ENCODE data around the gene FXYD2.
A peak's percentile ranks its signal among the peaks of the same experiment; 100 is the strongest.

Gene FXYD2

DNA sequence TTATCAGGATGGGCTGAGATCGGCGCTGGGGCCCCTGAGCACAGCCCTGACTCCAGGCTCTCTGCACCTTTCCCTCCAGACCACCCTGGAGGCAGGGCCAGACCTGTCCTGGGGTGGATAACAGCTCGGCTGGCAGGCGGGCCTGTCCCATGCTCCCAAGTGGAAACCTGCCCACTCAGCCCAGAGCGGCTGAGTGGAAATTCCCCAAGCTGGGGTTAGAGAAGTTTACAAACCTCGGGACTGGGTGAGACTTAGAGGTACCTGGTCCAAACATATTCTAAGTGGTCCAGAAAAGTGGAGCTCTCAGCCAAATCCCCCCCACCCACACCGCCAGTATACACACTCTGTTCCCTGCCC, 4.8 kb upstream of the FXYD2 start:
- no peak overlapping the region for H3K27ac ChIP-seq (ENCODE audit: low read depth, low read length)
- no peak overlapping the region for H3K4me3 ChIP-seq (ENCODE audit: low read length)
- no peak overlapping the region for H3K9ac ChIP-seq (ENCODE audit: low read length)
- no peaks in the 10 kb centered on the region for H3K27me3 ChIP-seq (ENCODE audit: control insufficient read depth, insufficient read depth, low read length)
- H3K4me1 ChIP-seq (ENCODE audit: control insufficient read depth, insufficient read depth, low read length) = peaks cover 7% of the 10 kb centered on the region
- H3K36me3 ChIP-seq (ENCODE audit: control insufficient read depth, insufficient read depth, low read length) = no peaks in the 10 kb centered on the region

DNA sequence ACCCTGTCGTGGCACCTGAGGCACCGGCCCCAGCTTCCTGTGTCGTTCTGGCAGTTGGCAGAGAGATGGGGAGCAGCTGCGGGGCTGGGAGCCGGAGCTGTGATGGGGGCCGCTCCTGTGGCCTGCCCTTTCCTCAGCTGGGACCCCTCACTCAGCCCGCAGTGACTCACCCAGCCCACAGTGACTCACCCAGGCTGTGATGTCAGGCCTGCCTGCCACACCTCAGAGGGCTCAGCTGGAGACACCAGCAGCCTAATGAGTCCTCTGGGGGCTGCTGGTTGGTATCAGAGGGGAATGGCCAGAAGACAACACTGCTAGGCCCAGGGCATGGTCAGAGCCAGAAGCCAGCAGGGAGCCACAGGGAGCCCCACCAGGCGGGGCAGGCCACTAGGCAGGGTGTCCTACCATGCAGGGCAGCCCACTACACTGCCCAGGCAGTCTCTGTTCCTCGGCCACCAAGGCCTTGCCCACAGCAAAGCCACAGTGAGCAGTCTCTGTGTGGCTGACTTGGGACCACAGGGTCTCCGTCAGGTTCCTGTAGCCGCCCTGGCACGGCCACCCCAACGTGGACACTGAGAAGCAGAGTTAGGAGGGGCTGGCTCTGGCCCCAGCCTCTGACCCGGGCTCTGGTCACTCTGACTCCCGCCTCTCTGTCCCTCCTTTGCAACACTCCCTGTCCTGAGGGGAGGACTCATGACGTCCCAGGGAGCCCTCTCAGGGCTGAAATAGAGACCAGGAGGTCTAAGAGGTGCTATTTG, 4.2 kb upstream of the FXYD2 start:
- no peak overlapping the region for H3K4me3 ChIP-seq (ENCODE audit: low read length)
- no peak overlapping the region for H3K9ac ChIP-seq (ENCODE audit: low read length)
- H3K36me3 ChIP-seq (ENCODE audit: control insufficient read depth, insufficient read depth, low read length) = no peaks in the 10 kb centered on the region
- peaks cover 8% of the 10 kb centered on the region for H3K4me1 ChIP-seq (ENCODE audit: control insufficient read depth, insufficient read depth, low read length)
- no peaks in the 10 kb centered on the region for H3K27me3 ChIP-seq (ENCODE audit: control insufficient read depth, insufficient read depth, low read length)
- no peak overlapping the region for H3K27ac ChIP-seq (ENCODE audit: low read depth, low read length)

DNA sequence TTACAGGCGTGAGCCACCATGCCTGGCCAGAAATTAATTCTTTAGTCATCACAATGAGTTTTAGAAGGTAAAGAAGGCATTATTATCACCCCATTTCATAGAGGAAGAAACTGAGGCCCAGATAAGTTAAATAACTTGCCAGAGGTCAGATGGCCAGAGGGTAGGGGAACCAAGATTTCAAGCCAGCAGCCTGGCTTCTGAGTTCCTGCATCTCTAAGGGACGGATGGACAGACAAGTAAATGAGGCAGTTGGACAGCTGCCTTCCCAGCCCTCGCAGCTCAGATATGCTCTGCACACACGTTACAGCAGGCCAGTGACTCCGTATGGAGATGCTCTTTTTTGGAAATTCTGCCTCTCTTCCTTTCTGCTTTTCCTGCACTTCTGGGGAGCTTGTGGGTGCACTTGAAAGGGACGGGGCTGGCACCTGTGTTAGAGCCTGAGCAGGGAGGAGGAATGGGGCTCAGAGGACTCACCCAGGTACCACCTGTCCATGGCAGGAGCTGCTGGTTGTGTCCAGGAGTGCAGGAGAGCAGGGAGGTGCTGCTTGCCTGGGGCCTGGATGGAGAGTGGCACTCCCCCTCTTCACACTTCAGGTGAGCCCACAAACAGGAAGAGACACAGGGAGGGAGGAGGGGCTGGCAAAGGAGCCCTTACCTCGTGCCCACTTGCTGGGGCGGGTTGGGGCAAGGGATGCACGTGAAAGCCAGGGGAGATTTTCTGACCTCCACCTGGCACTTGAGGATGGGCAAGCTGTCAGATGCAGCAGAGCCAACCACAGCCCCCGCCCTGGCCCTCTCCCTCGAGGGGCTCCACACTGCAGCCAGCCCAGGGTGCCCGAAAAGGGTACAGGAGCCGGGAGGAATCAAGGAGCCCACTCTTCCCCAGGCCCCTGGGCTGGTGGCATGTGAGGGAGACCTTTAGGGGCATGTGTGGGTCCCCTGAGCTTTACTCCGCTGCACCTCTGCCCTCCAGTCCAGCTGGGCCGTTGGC, 3.3 kb upstream of the FXYD2 start:
- Histone ChIP-seq H3K27me3 (ENCODE audit: control insufficient read depth, insufficient read depth, low read length) (no peaks in the 10 kb centered on the region), H3K4me3 (ENCODE audit: low read length) (no peak overlapping the region), H3K4me1 (ENCODE audit: control insufficient read depth, insufficient read depth, low read length) (peaks cover 11% of the 10 kb centered on the region), H3K9ac (ENCODE audit: low read length) (no peak overlapping the region), H3K27ac (ENCODE audit: low read depth, low read length) (no peak overlapping the region), H3K36me3 (ENCODE audit: control insufficient read depth, insufficient read depth, low read length) (no peaks in the 10 kb centered on the region)

DNA sequence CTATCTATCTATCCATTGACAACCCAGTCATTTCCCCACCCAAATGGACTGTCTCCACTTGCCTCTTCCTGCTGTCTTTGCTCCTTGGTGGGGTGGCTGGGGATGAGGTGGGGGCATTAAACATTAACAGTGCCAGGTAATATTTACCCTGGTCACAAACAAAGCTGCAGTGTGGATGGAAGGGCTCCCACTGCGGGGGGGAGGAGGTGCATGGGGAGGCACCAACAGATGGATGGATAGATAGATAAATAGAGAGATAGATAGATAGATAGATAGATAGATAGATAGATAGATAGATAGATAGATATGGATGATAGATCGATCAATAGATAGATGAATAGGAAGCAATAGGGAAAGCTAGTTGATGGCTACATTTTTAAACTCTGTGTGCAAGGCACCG, 2.3 kb upstream of the FXYD2 start:
- Histone ChIP-seq H3K9ac (ENCODE audit: low read length) (no peak overlapping the region), H3K36me3 (ENCODE audit: control insufficient read depth, insufficient read depth, low read length) (no peaks in the 10 kb centered on the region), H3K4me1 (ENCODE audit: control insufficient read depth, insufficient read depth, low read length) (peaks cover 11% of the 10 kb centered on the region)

DNA sequence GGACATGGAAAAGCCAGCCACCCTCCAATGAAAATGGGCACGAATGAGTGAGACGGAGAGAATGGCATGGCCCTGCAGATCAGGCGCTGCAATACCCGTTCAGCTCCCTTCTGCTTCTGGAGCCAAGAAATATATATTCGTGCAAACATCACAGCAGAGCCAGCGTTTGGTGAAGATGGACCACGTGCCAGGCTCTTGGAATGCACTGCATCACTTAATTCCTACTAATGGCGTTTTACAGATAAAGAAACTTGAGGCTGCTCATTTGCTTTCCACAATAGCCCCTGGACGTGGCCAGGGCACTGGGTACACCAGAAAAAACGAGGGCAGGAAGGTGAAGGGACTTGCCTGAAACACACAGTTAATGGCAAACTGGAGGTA, 1.6 kb upstream of the FXYD2 start:
- no peak overlapping the region for H3K4me3 ChIP-seq (ENCODE audit: low read length)
- no peak overlapping the region for H3K9ac ChIP-seq (ENCODE audit: low read length)
- no peaks in the 10 kb centered on the region for H3K36me3 ChIP-seq (ENCODE audit: control insufficient read depth, insufficient read depth, low read length)
- H3K27ac ChIP-seq (ENCODE audit: low read depth, low read length) = no peak overlapping the region
- H3K4me1 ChIP-seq (ENCODE audit: control insufficient read depth, insufficient read depth, low read length) = peaks cover 11% of the 10 kb centered on the region
- H3K27me3 ChIP-seq (ENCODE audit: control insufficient read depth, insufficient read depth, low read length) = no peaks in the 10 kb centered on the region

More for the DNA sequence above, 2.3 kb upstream of the FXYD2 start:
- H3K27ac ChIP-seq (ENCODE audit: low read depth, low read length) = no peak overlapping the region
- H3K27me3 ChIP-seq (ENCODE audit: control insufficient read depth, insufficient read depth, low read length) = no peaks in the 10 kb centered on the region
- no peak overlapping the region for H3K4me3 ChIP-seq (ENCODE audit: low read length)

DNA sequence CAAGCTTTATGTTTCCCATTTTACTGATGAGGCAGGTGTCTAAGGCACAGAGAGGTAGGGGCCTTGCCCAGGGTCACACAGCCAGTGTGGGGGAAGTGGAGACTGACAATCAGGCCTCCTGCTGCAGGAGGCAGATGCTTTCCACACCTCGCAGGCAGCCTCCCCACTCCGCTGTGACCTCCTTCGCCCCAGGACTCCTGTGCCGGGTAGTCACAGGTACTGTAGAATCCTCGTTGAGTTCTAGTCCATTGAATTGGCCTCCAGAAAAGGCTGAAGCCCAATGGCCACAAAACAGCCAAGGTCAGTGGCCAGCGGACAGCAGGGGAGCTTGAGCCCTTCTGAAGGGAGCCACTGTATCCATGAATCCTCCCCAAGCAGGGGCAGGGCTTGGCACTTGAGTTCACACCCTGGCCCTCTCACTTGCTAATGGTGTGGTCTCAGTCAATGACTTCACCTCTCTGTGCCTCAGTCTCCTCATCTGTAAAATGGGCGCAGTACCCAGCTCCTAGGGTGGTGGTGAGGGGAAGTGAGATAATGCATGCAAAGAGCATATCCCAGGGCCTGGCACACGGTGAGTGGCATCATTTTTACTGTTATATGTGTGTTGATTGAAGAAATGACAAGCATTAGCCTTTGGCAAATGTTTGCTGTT, 1.1 kb upstream of the FXYD2 start:
- Histone ChIP-seq H3K27me3 (ENCODE audit: control insufficient read depth, insufficient read depth, low read length) (no peaks in the 10 kb centered on the region), H3K27ac (ENCODE audit: low read depth, low read length) (no peak overlapping the region), H3K9ac (ENCODE audit: low read length) (no peak overlapping the region), H3K36me3 (ENCODE audit: control insufficient read depth, insufficient read depth, low read length) (no peaks in the 10 kb centered on the region), H3K4me1 (ENCODE audit: control insufficient read depth, insufficient read depth, low read length) (peaks cover 11% of the 10 kb centered on the region), H3K4me3 (ENCODE audit: low read length) (no peak overlapping the region)

DNA sequence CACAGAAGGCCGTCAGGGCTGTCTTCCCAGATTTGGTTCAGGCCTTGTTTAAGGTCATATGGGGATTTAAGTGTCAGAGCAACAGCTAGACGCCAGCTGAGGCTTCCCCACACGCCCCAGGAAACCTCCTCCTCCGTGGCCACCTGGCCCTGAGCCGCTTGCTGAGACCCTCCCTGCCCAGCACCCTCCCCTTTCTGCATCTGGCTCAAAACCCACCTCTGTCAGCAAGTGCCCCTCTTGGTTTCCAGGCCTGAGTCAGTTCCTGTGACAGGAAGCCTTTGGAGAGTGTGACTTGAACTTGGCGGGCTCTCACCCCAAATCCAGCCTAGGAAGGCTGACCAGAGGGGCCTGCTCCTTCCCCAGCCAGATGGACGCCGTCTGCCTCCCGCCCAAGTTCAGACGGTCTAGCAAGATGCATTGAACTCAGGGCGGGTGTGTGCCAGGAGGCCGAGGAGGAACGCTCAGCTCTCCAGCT, 561 bp downstream of the FXYD2 start:
- Histone ChIP-seq H3K4me1 (ENCODE audit: control insufficient read depth, insufficient read depth, low read length) (peaks cover 11% of the 10 kb centered on the region), H3K27ac (ENCODE audit: low read depth, low read length) (peak overlapping the region; percentile 70), H3K27me3 (ENCODE audit: control insufficient read depth, insufficient read depth, low read length) (no peaks in the 10 kb centered on the region), H3K4me3 (ENCODE audit: low read length) (peak overlapping the region; percentile 5), H3K36me3 (ENCODE audit: control insufficient read depth, insufficient read depth, low read length) (no peaks in the 10 kb centered on the region), H3K9ac (ENCODE audit: low read length) (no peak overlapping the region)

DNA sequence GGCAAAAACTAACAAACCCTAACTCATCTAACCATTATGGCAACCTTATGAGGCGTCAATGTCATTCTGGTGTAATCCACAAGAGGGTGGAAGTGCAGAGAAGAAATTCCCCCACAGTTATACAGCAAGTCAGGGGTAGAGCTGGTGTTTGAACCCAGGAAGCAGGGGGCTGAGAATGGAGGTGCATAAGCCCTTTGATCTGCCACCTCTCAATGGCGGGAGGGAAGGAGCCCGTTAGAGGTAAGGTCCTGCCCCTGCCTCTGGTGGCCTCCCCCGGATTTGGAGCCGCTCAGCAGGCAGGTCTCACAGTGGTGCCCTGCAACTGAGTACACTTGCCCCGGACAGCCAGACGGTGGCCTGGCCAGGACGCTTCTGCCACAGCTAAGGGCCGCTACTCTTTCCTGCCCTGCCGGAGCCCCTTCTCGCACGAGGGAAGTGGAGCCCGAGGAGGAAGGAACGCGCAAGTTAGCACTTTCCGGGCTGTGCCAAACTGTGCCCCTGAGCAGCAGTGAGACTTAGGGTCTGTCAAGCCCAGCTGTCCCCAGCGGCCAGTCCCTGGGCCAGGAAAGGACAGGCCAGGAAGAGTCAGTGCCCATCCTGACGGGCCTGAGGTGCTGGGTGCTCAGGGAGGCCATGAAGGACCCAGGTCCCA, 1.1 kb downstream of the FXYD2 start:
- no peaks in the 10 kb centered on the region for H3K27me3 ChIP-seq (ENCODE audit: control insufficient read depth, insufficient read depth, low read length)
- H3K9ac ChIP-seq (ENCODE audit: low read length) = no peak overlapping the region
- peak overlapping the region; percentile 5 for H3K4me3 ChIP-seq (ENCODE audit: low read length)
- H3K36me3 ChIP-seq (ENCODE audit: control insufficient read depth, insufficient read depth, low read length) = no peaks in the 10 kb centered on the region
- peaks cover 11% of the 10 kb centered on the region for H3K4me1 ChIP-seq (ENCODE audit: control insufficient read depth, insufficient read depth, low read length)
- peak overlapping the region; percentile 70 for H3K27ac ChIP-seq (ENCODE audit: low read depth, low read length)

DNA sequence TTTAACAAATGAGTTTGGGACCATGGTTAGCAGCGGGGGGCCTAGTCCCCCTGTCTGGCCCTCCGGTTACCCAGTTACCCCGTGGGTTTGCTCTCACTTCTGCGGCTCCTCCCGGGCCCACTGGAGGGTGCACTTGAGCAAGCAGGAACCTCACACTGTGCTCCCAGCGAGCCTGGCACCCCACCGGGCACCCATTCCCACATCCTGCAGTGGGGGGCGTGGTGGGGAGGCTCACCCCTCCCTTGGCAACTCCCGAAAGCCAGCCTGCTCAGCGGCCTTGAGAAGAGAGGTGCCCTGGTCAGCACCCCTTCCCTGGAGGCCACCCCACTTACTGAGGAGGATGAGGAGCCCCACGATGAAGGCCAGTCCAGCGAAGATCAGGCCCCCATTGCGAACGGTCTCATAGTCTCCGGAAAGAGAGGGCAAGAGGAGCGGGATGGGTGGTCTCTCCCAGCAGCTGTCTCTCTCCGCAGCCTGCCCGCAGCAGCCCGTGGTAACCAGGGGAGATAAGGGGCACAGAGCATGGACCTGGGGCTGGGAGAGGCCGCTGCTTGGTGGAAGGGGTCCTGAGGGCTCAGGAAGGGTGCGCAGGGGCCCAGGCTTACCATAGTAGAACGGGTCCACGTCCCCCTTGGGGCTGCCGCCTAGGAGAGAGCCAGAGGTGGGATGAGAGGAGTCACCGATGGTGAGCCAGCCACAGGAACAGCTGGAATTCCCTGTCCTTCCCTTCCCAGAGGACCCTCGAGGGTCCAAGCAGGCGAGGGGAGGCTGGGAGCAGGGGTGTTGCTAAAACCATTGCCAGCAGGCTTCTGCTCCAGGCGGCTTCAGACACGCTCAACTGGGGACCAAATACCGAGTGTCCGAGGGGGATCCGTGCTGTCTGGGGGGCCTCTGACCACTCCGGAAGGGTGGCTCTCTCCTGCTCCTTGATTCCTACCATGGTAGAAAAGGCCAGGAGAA, 2.2 kb downstream of the FXYD2 start:
- H3K4me3 ChIP-seq (ENCODE audit: low read length) = no peak overlapping the region
- no peak overlapping the region for H3K9ac ChIP-seq (ENCODE audit: low read length)
- H3K4me1 ChIP-seq (ENCODE audit: control insufficient read depth, insufficient read depth, low read length) = peaks cover 11% of the 10 kb centered on the region
- no peaks in the 10 kb centered on the region for H3K27me3 ChIP-seq (ENCODE audit: control insufficient read depth, insufficient read depth, low read length)
- H3K27ac ChIP-seq (ENCODE audit: low read depth, low read length) = peak overlapping the region; percentile 3
- H3K36me3 ChIP-seq (ENCODE audit: control insufficient read depth, insufficient read depth, low read length) = no peaks in the 10 kb centered on the region

DNA sequence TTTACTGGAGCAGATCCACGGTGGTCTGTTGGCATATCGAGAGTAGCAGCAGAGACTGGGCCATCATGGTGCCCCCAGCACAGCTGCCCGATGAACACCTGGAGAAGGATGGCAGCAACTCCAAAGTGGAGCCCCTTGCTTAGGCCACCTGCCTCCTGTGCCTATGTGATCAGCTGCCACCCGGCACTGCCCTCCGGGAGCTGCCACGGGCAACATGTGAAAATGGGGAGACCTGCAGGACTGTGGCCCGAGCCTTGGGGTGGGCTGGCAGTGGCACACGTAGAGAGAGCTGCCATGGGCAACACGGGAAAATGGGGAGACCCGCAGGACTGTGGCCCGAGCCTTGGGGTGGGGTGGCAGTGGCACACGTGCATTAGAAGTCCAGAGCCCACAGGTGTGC, 3.1 kb downstream of the FXYD2 start:
- Histone ChIP-seq H3K4me1 (ENCODE audit: control insufficient read depth, insufficient read depth, low read length) (peaks cover 11% of the 10 kb centered on the region), H3K27ac (ENCODE audit: low read depth, low read length) (no peak overlapping the region), H3K9ac (ENCODE audit: low read length) (no peak overlapping the region)

DNA sequence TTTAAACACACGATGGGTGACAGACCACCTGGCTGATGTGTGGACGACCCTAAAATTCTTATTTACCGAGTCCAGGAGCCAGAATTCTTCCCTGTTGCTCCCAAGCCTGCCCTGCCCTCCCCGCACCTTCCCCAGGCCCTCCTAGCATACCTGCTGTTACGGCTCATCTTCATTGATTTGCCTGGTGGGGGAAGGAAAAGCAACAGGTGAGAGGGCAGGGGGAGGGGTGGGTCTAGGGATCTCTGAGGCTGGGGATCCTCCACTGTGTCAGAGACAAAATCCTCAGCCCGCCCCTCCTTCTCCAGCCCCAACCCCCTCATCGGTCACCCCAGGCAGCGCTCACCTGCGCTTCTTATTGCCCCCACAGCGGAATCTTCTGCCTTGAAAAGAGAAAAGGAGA, 4.0 kb downstream of the FXYD2 start:
- no peak overlapping the region for H3K9ac ChIP-seq (ENCODE audit: low read length)

More for the DNA sequence above, 3.1 kb downstream of the FXYD2 start:
- Histone ChIP-seq H3K4me3 (ENCODE audit: low read length) (no peak overlapping the region), H3K27me3 (ENCODE audit: control insufficient read depth, insufficient read depth, low read length) (no peaks in the 10 kb centered on the region), H3K36me3 (ENCODE audit: control insufficient read depth, insufficient read depth, low read length) (no peaks in the 10 kb centered on the region)

More for the DNA sequence above, 4.0 kb downstream of the FXYD2 start:
- Histone ChIP-seq H3K4me1 (ENCODE audit: control insufficient read depth, insufficient read depth, low read length) (peaks cover 11% of the 10 kb centered on the region), H3K27me3 (ENCODE audit: control insufficient read depth, insufficient read depth, low read length) (no peaks in the 10 kb centered on the region), H3K27ac (ENCODE audit: low read depth, low read length) (no peak overlapping the region), H3K4me3 (ENCODE audit: low read length) (no peak overlapping the region), H3K36me3 (ENCODE audit: control insufficient read depth, insufficient read depth, low read length) (no peaks in the 10 kb centered on the region)
